ENCODE data around the gene PER1. TPM values are rescaled to one million over a fixed set of nuclear protein-coding genes. Genes with fewer than 3 reads are reported as not detected.

The PER1 gene
- total RNA-seq, 1 donor from 2014 or later: 350 TPM

DNA sequence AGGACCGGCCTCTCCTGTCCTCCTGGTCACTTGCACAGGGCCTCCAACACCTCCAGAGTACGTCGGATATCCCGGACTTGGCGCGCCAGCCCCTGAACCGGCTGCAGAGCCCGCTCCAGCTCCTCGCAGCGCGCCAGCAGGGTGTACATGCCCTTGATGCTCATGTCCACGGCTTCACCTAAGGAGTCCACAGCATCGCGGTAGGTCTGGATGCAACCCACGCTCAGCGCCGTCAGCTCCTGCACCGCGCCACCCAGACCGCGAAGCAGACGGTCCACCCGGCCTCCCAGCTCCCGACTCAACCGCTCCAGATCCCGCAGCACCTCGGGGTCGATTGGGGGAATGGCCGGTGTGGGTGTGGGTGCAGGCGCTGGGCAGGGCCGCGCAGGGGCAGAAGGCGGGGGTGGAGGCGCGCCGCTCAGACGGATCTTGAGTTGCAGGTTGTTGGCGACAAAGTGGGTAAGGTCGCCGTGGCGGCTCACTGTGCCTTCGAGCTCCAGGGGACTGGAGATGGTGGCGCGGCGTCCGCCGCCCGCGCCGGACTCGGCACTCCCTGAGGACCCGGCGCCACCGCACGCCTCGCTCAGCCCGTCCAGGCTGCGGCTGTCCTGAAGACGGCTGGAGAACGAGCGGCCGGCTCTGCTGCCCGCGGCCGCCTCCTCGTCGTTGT is 37.0 kb upstream of the PER1 start:
- Histone ChIP-seq H3K36me3 (no peaks in the 10 kb centered on the region), H3K27ac (peak overlapping the region; percentile 94), H3K9me3 (no peaks in the 10 kb centered on the region), H3K4me3 (peak overlapping the region; percentile 75), H3K27me3 (no peaks in the 10 kb centered on the region), H3K4me1 (peaks cover 39% of the 10 kb centered on the region)
- peak; percentile 78 for DNase-seq
- intact Hi-C loops (cut with DNase I): loop anchor here (5.0 kb wide), 1 partner anchor 67 kb away; the partner anchor contains the start of gene HES7
- ATAC-seq: peak; percentile 0
- TF ChIP-seq, protein P1, sequence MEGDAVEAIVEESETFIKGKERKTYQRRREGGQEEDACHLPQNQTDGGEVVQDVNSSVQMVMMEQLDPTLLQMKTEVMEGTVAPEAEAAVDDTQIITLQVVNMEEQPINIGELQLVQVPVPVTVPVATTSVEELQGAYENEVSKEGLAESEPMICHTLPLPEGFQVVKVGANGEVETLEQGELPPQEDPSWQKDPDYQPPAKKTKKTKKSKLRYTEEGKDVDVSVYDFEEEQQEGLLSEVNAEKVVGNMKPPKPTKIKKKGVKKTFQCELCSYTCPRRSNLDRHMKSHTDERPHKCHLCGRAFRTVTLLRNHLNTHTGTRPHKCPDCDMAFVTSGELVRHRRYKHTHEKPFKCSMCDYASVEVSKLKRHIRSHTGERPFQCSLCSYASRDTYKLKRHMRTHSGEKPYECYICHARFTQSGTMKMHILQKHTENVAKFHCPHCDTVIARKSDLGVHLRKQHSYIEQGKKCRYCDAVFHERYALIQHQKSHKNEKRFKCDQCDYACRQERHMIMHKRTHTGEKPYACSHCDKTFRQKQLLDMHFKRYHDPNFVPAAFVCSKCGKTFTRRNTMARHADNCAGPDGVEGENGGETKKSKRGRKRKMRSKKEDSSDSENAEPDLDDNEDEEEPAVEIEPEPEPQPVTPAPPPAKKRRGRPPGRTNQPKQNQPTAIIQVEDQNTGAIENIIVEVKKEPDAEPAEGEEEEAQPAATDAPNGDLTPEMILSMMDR (IDR thresholded peaks at IDR 0.05): no peak

DNA sequence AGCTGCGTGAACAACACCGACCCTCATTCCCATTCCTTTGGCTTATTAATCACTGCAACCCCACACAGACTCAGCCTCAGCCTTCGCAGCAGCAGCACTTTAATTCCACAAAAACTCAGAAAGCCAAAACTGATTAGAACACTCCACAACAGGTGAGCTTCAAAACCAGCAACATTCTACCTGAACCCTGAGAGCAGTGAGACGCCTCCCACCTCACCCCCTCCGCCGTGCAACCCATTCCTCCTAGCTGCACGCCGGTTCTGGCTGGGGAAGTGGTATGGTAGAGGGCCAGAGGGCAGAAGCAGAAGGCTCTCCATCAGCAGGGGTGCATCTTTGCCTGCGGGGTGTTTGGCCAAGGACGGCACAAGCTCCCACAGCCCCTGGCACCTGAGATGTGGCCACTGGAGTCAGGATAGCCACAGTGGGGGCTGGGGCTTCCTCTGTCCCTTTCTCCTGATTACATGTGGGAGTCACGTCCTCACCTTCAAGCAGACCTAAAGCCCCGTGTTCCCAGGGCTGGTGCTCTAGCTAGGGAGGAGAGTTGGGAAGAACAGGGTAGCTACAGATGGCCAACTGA is 36.1 kb upstream of the PER1 start:
- Histone ChIP-seq H3K9me3 (no peaks in the 10 kb centered on the region), H3K27ac (peak overlapping the region; percentile 94), H3K4me1 (peaks cover 39% of the 10 kb centered on the region), H3K27me3 (no peaks in the 10 kb centered on the region), H3K4me3 (peak overlapping the region; percentile 75), H3K36me3 (no peaks in the 10 kb centered on the region)
- intact Hi-C loops (cut with DNase I): loop anchor here (5.0 kb wide), 1 partner anchor 66 kb away; the partner anchor contains the start of gene HES7
- TF ChIP-seq, protein P1 (IDR thresholded peaks at IDR 0.05): no peak
- no peak for ATAC-seq
- DNase-seq: peak; percentile 65

DNA sequence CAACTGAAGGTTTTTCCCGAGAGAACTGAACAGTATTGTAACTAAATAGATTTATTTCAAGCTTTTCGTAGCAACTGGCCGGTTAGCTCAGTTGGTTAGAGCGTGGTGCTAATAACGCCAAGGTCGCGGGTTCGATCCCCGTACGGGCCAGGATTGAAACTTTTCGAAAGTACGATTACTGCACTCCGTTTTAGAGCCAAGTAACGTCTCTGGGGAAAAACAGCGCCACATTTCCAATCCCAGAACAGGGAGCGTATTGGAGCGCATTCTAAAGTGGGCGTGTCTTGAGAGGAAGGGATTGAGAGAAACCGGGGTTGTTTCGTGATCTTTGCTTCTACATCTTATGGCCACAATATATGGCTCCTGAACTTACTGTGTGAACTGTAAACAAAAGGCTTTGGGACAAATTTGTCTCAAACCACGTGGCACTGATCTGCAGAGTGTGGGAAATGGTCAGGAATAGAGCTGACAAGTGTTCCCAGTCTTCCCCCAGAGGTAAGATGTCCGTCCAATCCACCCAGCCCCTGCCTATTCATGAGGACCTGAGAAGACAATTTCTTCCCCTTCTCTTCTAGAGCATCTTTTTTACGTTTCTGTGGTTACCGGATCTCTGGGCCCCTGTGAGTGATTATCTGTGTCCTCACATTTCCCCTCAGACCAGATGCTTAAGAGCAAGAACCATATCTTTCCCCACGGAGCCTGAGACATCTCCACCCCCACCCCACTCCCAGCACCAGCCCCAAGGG is 35.5 kb upstream of the PER1 start:
- intact Hi-C loops (cut with DNase I): loop anchor here (5.0 kb wide), 1 partner anchor 65 kb away; the partner anchor contains the start of gene HES7

DNA sequence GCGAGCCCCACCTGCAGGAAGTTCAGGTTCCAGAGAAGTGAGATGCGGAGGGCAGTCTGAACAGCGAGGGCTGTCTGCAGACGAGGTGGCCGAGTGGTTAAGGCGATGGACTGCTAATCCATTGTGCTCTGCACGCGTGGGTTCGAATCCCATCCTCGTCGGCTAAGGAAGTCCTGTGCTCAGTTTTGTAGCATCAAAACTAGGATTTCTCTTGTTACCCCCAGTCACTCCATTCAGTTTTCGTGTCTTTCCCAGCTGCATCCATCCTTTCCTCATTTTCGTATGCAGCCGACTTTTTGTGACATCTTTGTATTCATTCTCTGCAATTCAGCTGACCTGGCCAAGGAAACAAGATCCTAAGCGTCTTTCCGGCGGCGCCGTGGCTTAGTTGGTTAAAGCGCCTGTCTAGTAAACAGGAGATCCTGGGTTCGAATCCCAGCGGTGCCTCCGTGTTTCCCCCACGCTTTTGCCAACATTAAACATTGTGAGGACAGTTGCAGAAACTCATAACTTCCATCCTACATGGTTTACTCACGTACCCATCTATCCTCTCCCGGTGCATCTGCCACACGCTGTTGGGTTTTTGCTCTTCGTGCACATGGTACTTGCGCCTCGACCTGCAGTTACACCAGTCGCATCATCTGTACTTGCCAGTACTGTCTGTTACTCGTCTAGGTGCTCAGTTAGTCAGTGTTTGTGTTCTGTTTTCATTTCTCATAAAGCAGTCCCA is 34.7 kb upstream of the PER1 start:
- H3K27me3 ChIP-seq: no peaks in the 10 kb centered on the region
- H3K4me3 ChIP-seq: peak overlapping the region; percentile 75
- H3K9me3 ChIP-seq: no peaks in the 10 kb centered on the region
- DNase-seq (peak; percentile 92), ATAC-seq (peak; percentile 65)
- H3K27ac ChIP-seq: peak overlapping the region; percentile 80
- TF ChIP-seq, protein P1 (IDR thresholded peaks at IDR 0.05): peak; percentile 37
- no peaks in the 10 kb centered on the region for H3K36me3 ChIP-seq
- intact Hi-C loops (cut with DNase I): loop anchor here (5.0 kb wide), 1 partner anchor 65 kb away; the partner anchor contains the start of gene HES7
- H3K4me1 ChIP-seq: peaks cover 31% of the 10 kb centered on the region

More for the DNA sequence above, 35.5 kb upstream of the PER1 start:
- Histone ChIP-seq H3K9me3 (no peaks in the 10 kb centered on the region), H3K4me1 (peaks cover 38% of the 10 kb centered on the region), H3K4me3 (peak overlapping the region; percentile 75), H3K36me3 (no peaks in the 10 kb centered on the region), H3K27me3 (no peaks in the 10 kb centered on the region), H3K27ac (peak overlapping the region; percentile 80)
- DNase-seq (peak; percentile 90), ATAC-seq (peak; percentile 54)
- TF ChIP-seq, protein P1 (IDR thresholded peaks at IDR 0.05): no peak

DNA sequence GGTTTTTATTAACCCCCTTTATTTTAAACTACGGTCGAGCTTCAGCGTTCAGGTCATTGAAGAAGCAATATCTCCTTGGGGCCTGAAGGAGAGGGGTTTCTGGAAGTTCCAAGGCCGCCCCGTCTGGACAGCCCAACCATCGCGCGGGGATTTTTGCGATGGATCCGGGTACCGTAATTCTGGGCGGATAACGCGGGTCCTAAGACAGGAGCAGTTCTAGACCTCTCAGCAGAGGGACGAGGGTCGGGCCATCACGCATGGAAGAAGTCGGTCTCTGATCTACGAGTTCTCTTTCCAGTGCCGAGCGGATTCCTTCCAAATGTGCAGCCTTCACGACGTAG is 34.2 kb upstream of the PER1 start:
- peak overlapping the region; percentile 80 for H3K27ac ChIP-seq
- ATAC-seq: no peak

More for the DNA sequence above, 34.2 kb upstream of the PER1 start:
- intact Hi-C loops (cut with DNase I): loop anchor here (5.0 kb wide), 1 partner anchor 64 kb away; the partner anchor contains the start of gene HES7
- peaks cover 25% of the 10 kb centered on the region for H3K4me1 ChIP-seq
- peak overlapping the region; percentile 75 for H3K4me3 ChIP-seq
- no peaks in the 10 kb centered on the region for H3K36me3 ChIP-seq
- TF ChIP-seq, protein P1 (IDR thresholded peaks at IDR 0.05): no peak
- no peak for DNase-seq
- no peaks in the 10 kb centered on the region for H3K27me3 ChIP-seq
- no peaks in the 10 kb centered on the region for H3K9me3 ChIP-seq
